ENCODE data around the gene IGFBP5. TPM values are rescaled to one million over a fixed set of nuclear protein-coding genes. Genes with fewer than 3 reads are reported as not detected.
A peak's percentile ranks its signal among the peaks of the same experiment; 100 is the strongest.

The IGFBP5 gene
- total RNA-seq, 2 donors from 2014 or later: 44.6 to 68.2 TPM

- H3K4me1 ChIP-seq: no peaks in the 10 kb centered on the region
- H3K9me3 ChIP-seq: no peaks in the 10 kb centered on the region
- H3K36me3 ChIP-seq: no peaks in the 10 kb centered on the region
- H3K4me3 ChIP-seq: no peak overlapping the region
- H3K9ac ChIP-seq (ENCODE audit: low read depth in 2 of 2, low read length in 2 of 2): no peak overlapping the region
- no peaks in the 10 kb centered on the region for H3K27me3 ChIP-seq
- intact Hi-C loops (cut with DNase I): no loop called here
- no peak for TF ChIP-seq CTCF (IDR thresholded peaks at IDR 0.05)
- H3K27ac ChIP-seq: no peak overlapping the region
- DNase-seq: no peak
Observed at GRCh38 chr2:216646116-216646515, 49.2 kb downstream of the IGFBP5 start.

- Histone ChIP-seq H3K27ac (no peak overlapping the region), H3K4me1 (no peaks in the 10 kb centered on the region), H3K9me3 (no peaks in the 10 kb centered on the region), H3K4me3 (no peak overlapping the region), H3K9ac (ENCODE audit: low read depth in 2 of 2, low read length in 2 of 2) (no peak overlapping the region), H3K36me3 (no peaks in the 10 kb centered on the region), H3K27me3 (no peaks in the 10 kb centered on the region)
- DNase-seq: no peak
- TF ChIP-seq CTCF (IDR thresholded peaks at IDR 0.05): no peak
- intact Hi-C loops (cut with DNase I): no loop called here
Observed at GRCh38 chr2:216645636-216645950, 49.8 kb downstream of the IGFBP5 start.

- Histone ChIP-seq H3K9ac (ENCODE audit: low read depth in 2 of 2, low read length in 2 of 2) (no peak overlapping the region), H3K27ac (no peak overlapping the region), H3K9me3 (no peaks in the 10 kb centered on the region), H3K27me3 (no peaks in the 10 kb centered on the region), H3K4me3 (no peak overlapping the region), H3K36me3 (no peaks in the 10 kb centered on the region), H3K4me1 (no peaks in the 10 kb centered on the region)
- DNase-seq: no peak
- no peak for TF ChIP-seq CTCF (IDR thresholded peaks at IDR 0.05)
- intact Hi-C loops (cut with DNase I): no loop called here
Observed at GRCh38 chr2:216644842-216645635, 50.3 kb downstream of the IGFBP5 start.

GRCh38 chr2:216643986-216644659 is 51.2 kb downstream of the IGFBP5 start:
- Histone ChIP-seq H3K4me1 (no peaks in the 10 kb centered on the region), H3K9me3 (no peaks in the 10 kb centered on the region), H3K4me3 (no peak overlapping the region), H3K27me3 (no peaks in the 10 kb centered on the region), H3K9ac (ENCODE audit: low read depth in 2 of 2, low read length in 2 of 2) (peak overlapping the region in 1 of 2 donors; percentile 12), H3K27ac (no peak overlapping the region), H3K36me3 (no peaks in the 10 kb centered on the region)
- DNase-seq: no peak
- intact Hi-C loops (cut with DNase I): no loop called here
- no peak for TF ChIP-seq CTCF (IDR thresholded peaks at IDR 0.05)

GRCh38 chr2:216637472-216637871 is 57.9 kb downstream of the IGFBP5 start:
- no peak overlapping the region for H3K9ac ChIP-seq (ENCODE audit: low read depth in 2 of 2, low read length in 2 of 2)
- DNase-seq: no peak
- no peaks in the 10 kb centered on the region for H3K9me3 ChIP-seq
- TF ChIP-seq CTCF (IDR thresholded peaks at IDR 0.05): no peak
- intact Hi-C loops (cut with DNase I): no loop called here
- peaks cover 4% of the 10 kb centered on the region for H3K4me1 ChIP-seq
- H3K27ac ChIP-seq: peak overlapping the region; percentile 26
- no peak overlapping the region for H3K4me3 ChIP-seq
- H3K27me3 ChIP-seq: peaks cover 8% of the 10 kb centered on the region
- H3K36me3 ChIP-seq: no peaks in the 10 kb centered on the region
